GM12878 (cell line): ENCODE measurements around the gene PCK2. TPM values are rescaled to one million over a fixed set of nuclear protein-coding genes. Genes with fewer than 3 reads are reported as not detected.

ENCODE experiments used
- ATAC-seq: fragments of 200-7000 bp; cut with Tn5 transposase; 3 replicates; pipeline ENCODE4 v1.9.1; 2020; ENCODE audit warnings: mild to moderate bottlenecking, moderate library complexity
- BruUV-seq: library from RNA; stranded (reverse); fragments of 400-500 nt; replicated peaks from 2 replicates; lab custom pipeline; 2021; lab: Mats Ljungman, UMichigan
- CTCF ChIA-PET: fragments of 300-600 bp; sonication (Branson Sonifier 250); formaldehyde crosslinking; extraction: SDS; loops from one replicate; lab custom pipeline; 2021; ENCODE audit warnings: inconsistent platforms; lab: Yijun Ruan, JAX
- POLR2A ChIA-PET: fragments of 350-600 bp; formaldehyde crosslinking; extraction: SDS; loops from one replicate; lab custom pipeline; 2021; ENCODE audit warnings: inconsistent platforms; lab: Charles Lee
- RAD21 ChIA-PET: fragments of 300-600 bp; sonication (Branson Sonifier 250); formaldehyde crosslinking; loops from one replicate; lab custom pipeline; 2023; ENCODE audit warnings: antibody characterized with exemption; ENCODE audit not compliant: unreplicated experiment; lab: Charles Lee
- SMC1A ChIA-PET: fragments of 300-600 bp; sonication (Branson Sonifier 250); formaldehyde crosslinking; loops from one replicate; lab custom pipeline; 2023; ENCODE audit not compliant: unreplicated experiment, uncharacterized antibody; lab: Charles Lee
- DNase-seq: peaks from one replicate; pipeline ENCODE4 v3.0.0-alpha.2; 2011; ENCODE audit warnings: low read depth, low spot score
- FAIRE-seq: peaks from 3 replicates; lab custom pipeline; 2011; peaks lifted over from hg19 to GRCh38; lab: Jason Lieb, UNC
- H2AFZ ChIP-seq: 2 replicates; pipeline ENCODE4 v1.6.0; 2011; ENCODE audit warnings: low read depth, low read length, control low read depth; ENCODE audit not compliant: control insufficient read depth
- H3K27ac ChIP-seq: 2 replicates; pipeline ENCODE4 v1.5.1; 2011; ENCODE audit warnings: control low read depth; ENCODE audit not compliant: control insufficient read depth, insufficient read depth
- H3K27me3 ChIP-seq, 2 experiments: replicated peaks in 1 of 2; 2 replicates each; pipeline versions ENCODE4 v1.6.0 to v1.6.1; 2011; ENCODE audit warnings: low read length in 1 of 2; ENCODE audit not compliant: control insufficient read depth in 2 of 2, insufficient read depth in 2 of 2
- H3K36me3 ChIP-seq, 2 experiments: 2 replicates each; pipeline ENCODE4 v1.5.1; 2011; ENCODE audit warnings: low read length in 1 of 2; ENCODE audit not compliant: control insufficient read depth in 2 of 2, insufficient read depth in 2 of 2
- H3K4me1 ChIP-seq: 2 replicates; pipeline ENCODE4 v1.6.1; 2011; ENCODE audit warnings: mild to moderate bottlenecking, low read length, moderate library complexity, mixed read lengths; ENCODE audit not compliant: control insufficient read depth, insufficient read depth
- H3K4me2 ChIP-seq: 2 replicates; pipeline ENCODE4 v1.6.0; 2011; ENCODE audit warnings: control low read depth; ENCODE audit not compliant: control insufficient read depth, insufficient read depth
- H3K4me3 ChIP-seq: fragments of 200-600 bp; sonication (generic); 2 replicates; pipeline ENCODE4 v1.5.1; 2016
- H3K79me2 ChIP-seq: 2 replicates; pipeline ENCODE4 v1.6.0; 2011; ENCODE audit warnings: low read length; ENCODE audit not compliant: control insufficient read depth, insufficient read depth
- H3K9ac ChIP-seq: 2 replicates; pipeline ENCODE4 v1.8.0; 2011; ENCODE audit warnings: low read length, control low read depth, mixed read lengths; ENCODE audit not compliant: control insufficient read depth, insufficient read depth
- H3K9me3 ChIP-seq: replicated peaks from 3 replicates; pipeline ENCODE4 v1.5.1; 2011; ENCODE audit warnings: mild to moderate bottlenecking, low read length; ENCODE audit not compliant: control insufficient read depth, insufficient read depth
- H4K20me1 ChIP-seq: 2 replicates; pipeline ENCODE4 v1.6.0; 2011; ENCODE audit not compliant: control insufficient read depth, insufficient read depth
- CEBPB ChIP-seq, 2 experiments: fragments of 150-350 bp in 1 of 2; IDR thresholded peaks; 2 replicates each; pipeline ENCODE4 v1.6.1; 2012 to 2014; ENCODE audit warnings: low read depth in 2 of 2, low read length in 2 of 2, borderline replicate concordance in 1 of 2, inconsistent platforms in 1 of 2
- EED ChIP-seq: sonication (generic); IDR thresholded peaks from 2 replicates; pipeline ENCODE4 v1.6.1; 2016; ENCODE audit warnings: antibody characterized with exemption, low read depth
- ESRRA ChIP-seq: IDR thresholded peaks from 2 replicates; pipeline ENCODE4 v1.6.1; 2012; ENCODE audit warnings: mild to moderate bottlenecking, low read length, improper control_type of control experiment
- WGBS: methylation state at CpG from one replicate; pipeline ENCODE4 v1.1.6; 2016; ENCODE audit warnings: low lambda C conversion rate; ENCODE audit not compliant: insufficient replicate concordance, insufficient coverage; ENCODE audit errors: missing lambda C conversion rate; 5-methylcytosine and 5-hydroxymethylcytosine counted together
- in situ Hi-C: fragments of 300-500 bp; cut with MboI; formaldehyde crosslinking; loops from 9 replicates; pipeline ENCODE4 v1.14.3; 2018; ENCODE audit warnings: mixed read lengths
- intact Hi-C: fragments of 100-400 bp; cut with micrococcal nuclease; formaldehyde crosslinking; loops from one replicate; pipeline ENCODE4 v1.14.2; 2022; ENCODE audit not compliant: unreplicated experiment
- polyA plus RNA-seq, 11 experiments: library from polyadenylated mRNA; depleted of rRNA in 4 of 11; unstranded in 6 of 11; stranded (reverse) in 5 of 11; fragments of >200 nt; fragmentation: Nextera tagmentation in 4 of 11; fragmentation: Illumina TruSeq in 1 of 11; extraction: Ambion mirVana in 4 of 11; extraction: Trizol in 1 of 11; gene quantifications; 1 replicate in 1 of 11; 2 replicates in 10 of 11; pipeline versions ENCODE4 v1.2.1 to v1.2.3, GENCODE V29; 2011 to 2016; ENCODE audit warnings: inconsistent platforms in 2 of 11, missing spikeins in 2 of 11, low read depth in 1 of 11
- total RNA-seq, 4 experiments: library from RNA; depleted of rRNA in 3 of 4; stranded (reverse); fragments of >200 nt in 3 of 4; fragmentation: Illumina TruSeq in 1 of 4; extraction: Trizol in 1 of 4; gene quantifications; 2 replicates each; pipeline versions ENCODE4 v1.2.1 to v1.2.3, GENCODE V29; 2013 to 2021
- TF ChIP-seq, protein P1 (sequence below): fragments of 150-350 bp; IDR thresholded peaks from 2 replicates; pipeline ENCODE4 v1.6.1; 2014; ENCODE audit warnings: mild to moderate bottlenecking, low read depth, low read length

The PCK2 gene
- total and polyA plus RNA-seq, 10 of the 15 experiments (the other 5 are each of a cell fraction or from before 2014, with no cell fraction given) = 6.6 to 110 (median 44.6) TPM

DNA sequence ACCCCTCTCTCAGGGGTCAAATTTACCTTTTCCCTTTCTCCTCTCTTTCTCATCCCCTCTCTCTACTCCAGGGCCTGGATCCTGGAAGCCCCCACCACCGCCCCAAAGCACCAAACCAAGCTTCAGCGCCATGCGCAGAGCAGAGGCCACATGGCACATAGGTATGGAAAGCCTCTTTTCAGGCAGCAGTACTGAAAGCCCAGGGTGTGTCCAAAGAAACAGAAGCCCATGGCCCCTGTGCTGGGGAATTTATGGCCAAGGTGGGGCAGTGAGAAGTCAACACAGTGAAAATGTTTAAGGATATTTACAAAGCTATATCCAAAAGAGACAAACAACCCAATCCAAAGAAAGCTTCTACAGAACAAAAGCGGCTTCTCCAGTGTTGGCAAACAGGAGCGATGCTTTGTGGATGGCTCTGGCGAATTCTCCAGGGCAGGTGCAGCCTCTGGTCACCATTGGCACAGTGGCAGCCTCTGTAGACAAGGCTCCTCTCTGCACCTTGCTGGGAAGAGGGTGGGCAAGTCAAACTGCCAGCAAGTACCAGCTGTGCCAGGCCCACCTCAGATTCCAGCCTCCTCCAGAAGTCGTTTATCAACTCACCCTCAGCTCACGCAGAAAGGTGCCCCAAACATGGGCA, 27.5 kb upstream of the PCK2 start:
- Histone ChIP-seq H3K4me1 (no peaks in the 10 kb centered on the region), H3K4me2 (no peak overlapping the region), H3K27me3 (peaks cover 0 to 2% of the 10 kb centered on the region in 2 experiments; a peak in 3 of 4 replicates), H3K4me3 (no peak overlapping the region), H3K79me2 (no peaks in the 10 kb centered on the region)
- CTCF ChIA-PET = interaction anchor here (0.5 to 2.1 kb wide), 6 partner anchors 9 to 506 kb away, joined by 3 to 7 read pairs (median 4); no protein-coding TSS in a partner anchor
- SMC1A ChIA-PET = interaction anchor here (1.7 kb wide), 1 partner anchor 42 kb away, joined by 6 read pairs; no protein-coding TSS in a partner anchor
- no peak for ATAC-seq
- no TSS peak for BruUV-seq
- POLR2A ChIA-PET = interaction anchor here (1.2 kb wide), 1 partner anchor 14 kb away, joined by 3 read pairs; no protein-coding TSS in a partner anchor
- TF ChIP-seq CEBPB (IDR thresholded peaks at IDR 0.05; ENCODE audit: borderline replicate concordance in 1 of 2, low read depth in 2 of 2, low read length in 2 of 2) (no peak), ESRRA (no peak), EED (no peak)
- TF ChIP-seq, protein P1, sequence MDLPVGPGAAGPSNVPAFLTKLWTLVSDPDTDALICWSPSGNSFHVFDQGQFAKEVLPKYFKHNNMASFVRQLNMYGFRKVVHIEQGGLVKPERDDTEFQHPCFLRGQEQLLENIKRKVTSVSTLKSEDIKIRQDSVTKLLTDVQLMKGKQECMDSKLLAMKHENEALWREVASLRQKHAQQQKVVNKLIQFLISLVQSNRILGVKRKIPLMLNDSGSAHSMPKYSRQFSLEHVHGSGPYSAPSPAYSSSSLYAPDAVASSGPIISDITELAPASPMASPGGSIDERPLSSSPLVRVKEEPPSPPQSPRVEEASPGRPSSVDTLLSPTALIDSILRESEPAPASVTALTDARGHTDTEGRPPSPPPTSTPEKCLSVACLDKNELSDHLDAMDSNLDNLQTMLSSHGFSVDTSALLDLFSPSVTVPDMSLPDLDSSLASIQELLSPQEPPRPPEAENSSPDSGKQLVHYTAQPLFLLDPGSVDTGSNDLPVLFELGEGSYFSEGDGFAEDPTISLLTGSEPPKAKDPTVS = no peak
- TF ChIP-seq, all 136 proteins: peak for 0
- WGBS = 53% methylated on average over 8 of the region's 8 CpGs
- H3K36me3 ChIP-seq = no peaks in the 10 kb centered on the region
- in situ Hi-C loops = no loop called here
- no peak overlapping the region for H2AFZ ChIP-seq
- intact Hi-C loops = no loop called here
- H3K9me3 ChIP-seq = no peaks in the 10 kb centered on the region
- RAD21 ChIA-PET = interaction anchor here (1.1 to 1.4 kb wide), 3 partner anchors 16 to 42 kb away, joined by 3 read pairs; no protein-coding TSS in a partner anchor
- DNase-seq (no peak), FAIRE-seq (no peak)
- H3K9ac ChIP-seq = no peak overlapping the region
- H4K20me1 ChIP-seq = no peaks in the 10 kb centered on the region; the same call in 1 of the 2 replicates
- no peak overlapping the region for H3K27ac ChIP-seq
